D721Med (cell line): ENCODE data around the gene ZDHHC3.

Experiments
- DNase-seq: peaks from one replicate; pipeline ENCODE4 v3.0.0; 2011; ENCODE audit warnings: low spot score; ENCODE audit not compliant: insufficient read length
- FAIRE-seq: peaks from 2 replicates; lab custom pipeline; 2011; peaks lifted over from hg19 to GRCh38; lab: Jason Lieb, UNC
- TF ChIP-seq, protein P1 (sequence below): IDR thresholded peaks from 2 replicates; pipeline ENCODE4 v1.5.1; 2012; ENCODE audit warnings: mild to moderate bottlenecking, control low read depth; ENCODE audit not compliant: insufficient read depth; ENCODE audit errors: missing control alignments

Gene ZDHHC3

DNA sequence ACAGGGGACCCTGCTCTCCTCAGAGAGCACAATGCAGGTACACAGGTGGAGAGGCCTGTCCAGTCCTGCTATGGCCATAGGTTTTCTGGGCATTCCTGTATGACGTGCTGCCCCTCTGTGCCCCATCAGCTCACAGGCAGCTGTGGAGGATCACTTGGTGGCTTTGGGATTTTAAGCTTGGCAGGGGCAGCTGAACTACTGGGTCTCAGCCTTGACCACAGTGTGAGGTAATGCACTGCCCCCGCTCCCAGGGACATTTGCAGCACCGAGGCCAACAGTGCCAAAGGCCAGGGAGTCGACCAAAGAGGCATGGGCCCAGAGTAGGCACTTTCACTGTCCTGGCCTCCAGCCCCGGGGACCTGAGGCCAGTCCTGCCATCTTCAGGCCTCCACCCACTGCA, 46.2 kb downstream of the ZDHHC3 start:
- FAIRE-seq (no peak), DNase-seq (no peak)
- TF ChIP-seq, protein P1, sequence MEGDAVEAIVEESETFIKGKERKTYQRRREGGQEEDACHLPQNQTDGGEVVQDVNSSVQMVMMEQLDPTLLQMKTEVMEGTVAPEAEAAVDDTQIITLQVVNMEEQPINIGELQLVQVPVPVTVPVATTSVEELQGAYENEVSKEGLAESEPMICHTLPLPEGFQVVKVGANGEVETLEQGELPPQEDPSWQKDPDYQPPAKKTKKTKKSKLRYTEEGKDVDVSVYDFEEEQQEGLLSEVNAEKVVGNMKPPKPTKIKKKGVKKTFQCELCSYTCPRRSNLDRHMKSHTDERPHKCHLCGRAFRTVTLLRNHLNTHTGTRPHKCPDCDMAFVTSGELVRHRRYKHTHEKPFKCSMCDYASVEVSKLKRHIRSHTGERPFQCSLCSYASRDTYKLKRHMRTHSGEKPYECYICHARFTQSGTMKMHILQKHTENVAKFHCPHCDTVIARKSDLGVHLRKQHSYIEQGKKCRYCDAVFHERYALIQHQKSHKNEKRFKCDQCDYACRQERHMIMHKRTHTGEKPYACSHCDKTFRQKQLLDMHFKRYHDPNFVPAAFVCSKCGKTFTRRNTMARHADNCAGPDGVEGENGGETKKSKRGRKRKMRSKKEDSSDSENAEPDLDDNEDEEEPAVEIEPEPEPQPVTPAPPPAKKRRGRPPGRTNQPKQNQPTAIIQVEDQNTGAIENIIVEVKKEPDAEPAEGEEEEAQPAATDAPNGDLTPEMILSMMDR = no peak

DNA sequence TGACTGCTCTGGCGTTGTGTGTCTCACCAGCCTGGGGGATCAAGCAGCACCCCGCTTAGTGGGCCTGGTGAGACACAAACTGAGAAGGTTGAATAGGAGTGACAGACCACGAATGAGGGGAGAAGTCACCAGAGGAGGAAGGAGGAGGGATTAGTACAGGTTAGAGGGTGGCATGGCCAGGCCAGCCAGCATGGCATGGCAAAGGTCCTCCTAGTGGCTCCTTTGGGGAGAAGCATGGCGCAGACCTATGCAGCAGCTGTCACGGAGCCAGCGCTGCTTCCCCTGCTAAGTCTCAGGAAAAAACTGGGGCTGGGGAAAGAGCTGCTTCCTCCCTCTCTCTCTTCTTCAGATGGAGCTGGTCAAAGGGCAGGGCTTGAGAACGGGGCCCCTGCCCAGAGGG, 48.6 kb downstream of the ZDHHC3 start:
- DNase-seq = no peak
- FAIRE-seq = no peak
- TF ChIP-seq, protein P1 = no peak

- DNase-seq (no peak), FAIRE-seq (no peak)
- TF ChIP-seq, protein P1 = no peak
Measured at GRCh38 chr3:44926921-44927320, 49.1 kb downstream of the ZDHHC3 start.

- FAIRE-seq = no peak
Measured at GRCh38 chr3:44926172-44926571, 49.8 kb downstream of the ZDHHC3 start.

DNA sequence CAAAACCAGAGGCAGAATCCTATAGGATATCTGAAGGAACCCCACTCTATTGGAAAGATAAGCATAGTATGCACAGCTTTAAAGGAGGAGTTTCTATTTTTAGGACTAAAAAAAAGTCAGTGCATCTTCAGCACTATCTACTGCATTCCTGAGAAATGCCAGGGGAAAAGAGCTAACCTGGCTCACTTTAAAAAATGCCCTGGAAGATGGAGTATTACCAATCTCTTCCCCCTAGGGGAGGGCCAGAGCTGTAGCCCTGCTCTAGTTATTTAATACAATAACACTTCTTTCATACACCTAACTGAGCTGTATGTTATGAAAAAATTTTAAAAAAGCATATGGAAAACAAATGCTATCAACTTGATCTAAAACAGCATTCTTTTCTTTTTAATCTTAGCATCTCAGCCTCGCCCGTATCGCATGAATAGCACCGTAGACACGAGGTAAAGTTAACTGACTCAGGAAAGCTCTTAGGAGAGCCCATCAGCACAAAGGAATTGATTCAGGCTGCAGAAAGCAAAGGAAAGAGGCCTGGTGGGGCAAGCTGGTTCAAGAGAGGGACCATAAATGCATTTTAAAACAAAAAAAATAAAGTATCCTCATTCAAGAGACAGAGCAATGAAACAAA, 51.4 kb downstream of the ZDHHC3 start:
- DNase-seq (no peak), FAIRE-seq (no peak)
- TF ChIP-seq, protein P1 = no peak

More at GRCh38 chr3:44926172-44926571, 49.8 kb downstream of the ZDHHC3 start:
- no peak for DNase-seq
- TF ChIP-seq, protein P1 = peak; percentile 1

DNA sequence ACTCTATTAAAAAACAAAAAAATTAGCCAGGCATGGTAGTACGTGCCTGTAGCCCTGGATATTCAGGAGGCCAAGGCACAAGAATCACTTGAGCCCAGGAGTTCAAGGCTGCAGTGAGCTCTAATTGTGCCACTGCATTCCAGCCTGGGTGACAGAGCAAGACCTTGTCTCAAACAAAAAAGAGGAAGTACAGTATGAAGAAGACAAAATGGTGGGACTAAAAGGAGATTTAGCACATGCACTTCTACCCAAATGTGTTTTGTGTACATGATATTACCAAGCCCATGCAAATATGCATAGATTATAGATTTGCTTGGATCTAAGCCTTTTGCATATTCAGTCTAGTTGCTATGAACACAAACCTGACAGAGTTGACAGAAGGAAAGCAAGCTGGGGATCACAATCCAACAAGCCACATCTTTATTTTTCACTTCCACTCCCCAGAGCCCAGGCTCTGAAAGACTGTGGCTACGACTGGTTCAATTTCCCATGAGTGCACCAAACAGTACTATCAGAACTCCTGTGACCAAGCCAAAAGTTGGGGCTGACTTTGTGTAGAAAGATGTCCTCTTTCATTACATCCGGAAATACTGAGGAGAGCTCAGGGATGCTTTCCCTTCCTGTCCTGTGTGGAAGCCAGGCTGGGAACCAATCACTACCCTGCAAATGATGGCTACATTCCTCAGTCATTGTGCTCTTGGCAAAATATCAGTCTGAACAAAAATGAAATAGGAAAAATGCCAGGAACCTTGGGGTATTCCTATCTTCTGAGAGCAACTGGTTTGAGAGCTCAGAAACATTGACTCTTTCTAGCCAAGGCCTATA, 52.1 kb downstream of the ZDHHC3 start:
- FAIRE-seq = no peak
- TF ChIP-seq, protein P1 = no peak

GRCh38 chr3:44920081-44920480, 55.9 kb downstream of the ZDHHC3 start:
- FAIRE-seq = no peak
- TF ChIP-seq, protein P1 = no peak
- DNase-seq = no peak

More for the DNA sequence above, 52.1 kb downstream of the ZDHHC3 start:
- DNase-seq = no peak
